ENCODE measurements around the gene ANGPTL4. TPM values are rescaled to one million over a fixed set of nuclear protein-coding genes. Genes with fewer than 3 reads are reported as not detected.
"Not testable (repeated sequence)": the region's sequence is repeated elsewhere in the genome, so short reads cannot be mapped to it uniquely, and the experiment has no call there.

Gene ANGPTL4
- total RNA-seq, 4 donors from 2014 or later: 11.8 to 51.8 (median 34.7) TPM

GRCh38 chr19:8403098-8403819 is 39.3 kb downstream of the ANGPTL4 start:
- TF ChIP-seq POLR2A (IDR thresholded peaks at IDR 0.05) (no peak), CTCF (IDR thresholded peaks at IDR 0.05) (no peak)
- 90 to 93% methylated on average over 28 to 44 of the region's 44 CpGs for WGBS, 2 donors
- intact Hi-C loops (cut with DNase I; ENCODE audit: low total_unique reads): no loop called here
- no peak overlapping the region for H3K4me3 ChIP-seq (ENCODE audit: low read depth, poor library complexity, severe bottlenecking)
- DNase-seq (ENCODE audit: low spot score in 2 of 2): no peak

- no peak for DNase-seq (ENCODE audit: low spot score in 2 of 2)
- no peak overlapping the region for H3K4me3 ChIP-seq (ENCODE audit: low read depth, poor library complexity, severe bottlenecking)
- no peak for TF ChIP-seq POLR2A (IDR thresholded peaks at IDR 0.05)
- TF ChIP-seq CTCF (IDR thresholded peaks at IDR 0.05): no peak
- intact Hi-C loops (cut with DNase I; ENCODE audit: low total_unique reads): no loop called here
- 86 to 89% methylated on average over 19 to 24 of the region's 24 CpGs for WGBS, 2 donors
These were observed 39.8 kb downstream of the ANGPTL4 start for GRCh38 chr19:8403820-8404109.

- DNase-seq (ENCODE audit: low spot score in 2 of 2): no peak
- intact Hi-C loops (cut with DNase I; ENCODE audit: low total_unique reads): no loop called here
- 81 to 89% methylated on average over 18 of the region's 18 CpGs for WGBS, 2 donors
- no peak overlapping the region for H3K4me3 ChIP-seq (ENCODE audit: low read depth, poor library complexity, severe bottlenecking)
- TF ChIP-seq CTCF (IDR thresholded peaks at IDR 0.05) (no peak), POLR2A (IDR thresholded peaks at IDR 0.05) (no peak)
These were observed 40.6 kb downstream of the ANGPTL4 start for GRCh38 chr19:8404391-8405151.

GRCh38 chr19:8410718-8411117 is 46.8 kb downstream of the ANGPTL4 start:
- intact Hi-C loops (cut with DNase I; ENCODE audit: low total_unique reads); DNase-seq (ENCODE audit: low spot score in 2 of 2); H3K4me3 ChIP-seq (ENCODE audit: low read depth, poor library complexity, severe bottlenecking): not testable (repeated sequence)
- 83 to 84% methylated on average over 13 of the region's 13 CpGs for WGBS, 2 donors

- intact Hi-C loops (cut with DNase I; ENCODE audit: low total_unique reads): no loop called here
- DNase-seq (ENCODE audit: low spot score in 2 of 2): peak; percentile 94 to 99
- TF ChIP-seq POLR2A (IDR thresholded peaks at IDR 0.05) (no peak), CTCF (IDR thresholded peaks at IDR 0.05) (no peak)
- WGBS, 2 donors: 6 to 15% methylated on average over 22 to 63 of the region's 89 CpGs
- H3K4me3 ChIP-seq (ENCODE audit: low read depth, poor library complexity, severe bottlenecking): peak within 1 kb of the TSS; percentile 77
These were observed 49.1 kb downstream of the ANGPTL4 start, which contains the start of gene MARCHF2 for GRCh38 chr19:8412783-8413628. MARCHF2 (plus strand) TSS chr19:8413305; CDS start chr19:8421841, 8,536 bp downstream.

- peak overlapping the region; percentile 77 for H3K4me3 ChIP-seq (ENCODE audit: low read depth, poor library complexity, severe bottlenecking)
- no peak for DNase-seq (ENCODE audit: low spot score in 2 of 2)
- no peak for TF ChIP-seq POLR2A (IDR thresholded peaks at IDR 0.05)
- TF ChIP-seq CTCF (IDR thresholded peaks at IDR 0.05): no peak
- intact Hi-C loops (cut with DNase I; ENCODE audit: low total_unique reads): no loop called here
- 16 to 17% methylated on average over 3 of the region's 3 CpGs for WGBS, 2 donors
These were observed 49.7 kb downstream of the ANGPTL4 start for GRCh38 chr19:8413629-8413995.

Measured in lower leg skin (tissue), 4 donors.